CD4-positive, alpha-beta T cell treated with Interleukin-12 subunit alpha and Interleukin-12 subunit beta, for 1 hour (primary cell): ENCODE measurements around the gene POTEH.
"Not testable (repeated sequence)": the region's sequence is repeated elsewhere in the genome, so short reads cannot be mapped to it uniquely, and the experiment has no call there.

ENCODE experiments used
- DNase-seq: peaks from one replicate; pipeline ENCODE4 v3.0.0-alpha.2; 2020

The POTEH gene

GRCh38 chr22:15738157-15738908 lies 48.5 kb downstream of the POTEH start:
- DNase-seq: not testable (repeated sequence)

- not testable (repeated sequence) for DNase-seq
These were observed 49.1 kb downstream of the POTEH start for GRCh38 chr22:15738909-15739391.

- DNase-seq: not testable (repeated sequence)
These were observed 58.0 kb downstream of the POTEH start for GRCh38 chr22:15747636-15748323.

- DNase-seq: not testable (repeated sequence)
These were observed 59.5 kb downstream of the POTEH start for GRCh38 chr22:15749181-15749970.

- not testable (repeated sequence) for DNase-seq
These were observed 69.7 kb downstream of the POTEH start for GRCh38 chr22:15759443-15760097.

- not testable (repeated sequence) for DNase-seq
These were observed 70.7 kb downstream of the POTEH start for GRCh38 chr22:15760388-15761150.

- DNase-seq: not testable (repeated sequence)
These were observed 71.4 kb downstream of the POTEH start for GRCh38 chr22:15761151-15761777.

GRCh38 chr22:15763559-15763958 lies 73.7 kb downstream of the POTEH start:
- DNase-seq: not testable (repeated sequence)
